ENCODE measurements around the gene ZC3HAV1. TPM values are rescaled to one million over a fixed set of nuclear protein-coding genes. Genes with fewer than 3 reads are reported as not detected.

ZC3HAV1 gene
- total RNA-seq, result 10 to 100 TPM; 24.4 to 29.7 (median 27.6) TPM

DNA sequence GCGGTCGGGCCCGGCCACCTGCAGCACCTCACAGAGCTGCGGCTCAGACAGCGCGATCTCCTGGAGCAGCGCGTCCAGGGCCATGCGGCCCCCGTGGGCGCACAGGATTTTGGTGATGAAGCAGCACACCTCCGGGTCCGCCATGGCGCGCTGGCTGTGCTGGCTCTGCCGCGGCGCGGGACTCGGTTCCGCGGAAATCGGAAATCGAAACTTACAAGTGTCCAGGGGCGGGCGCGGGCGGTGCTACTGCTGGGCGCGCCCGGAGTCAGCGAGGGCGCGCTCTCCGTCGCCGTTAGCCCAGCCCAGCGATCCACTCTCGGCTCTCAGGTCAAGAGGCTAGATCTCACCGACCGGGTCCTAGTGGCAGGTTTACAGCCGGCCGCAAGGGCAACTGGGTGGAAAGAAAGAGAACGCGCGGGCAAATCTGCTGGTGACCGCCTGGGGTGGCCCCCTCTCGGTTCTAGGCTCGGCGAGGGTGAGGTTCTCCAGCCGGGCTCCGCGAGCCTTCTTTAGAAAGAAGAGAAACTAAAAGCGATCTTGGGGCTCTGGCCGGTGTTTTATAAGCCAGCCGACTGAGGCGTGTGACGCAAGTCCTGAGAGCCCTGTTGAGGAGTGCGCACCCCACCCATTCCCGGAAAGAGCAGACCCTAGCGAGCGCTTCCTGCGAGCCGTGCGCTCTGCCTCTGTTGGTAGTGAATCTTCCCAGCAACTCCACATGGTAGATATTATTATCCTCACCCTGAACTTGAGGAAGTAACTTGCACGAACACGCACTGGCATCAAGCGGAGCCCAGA is at the start of gene ZC3HAV1:
ZC3HAV1 (minus strand) TSS at position 533 of the 795 bp plus-strand sequence; CDS start at position 144, 389 bp downstream.
- TF ChIP-seq, protein P1, sequence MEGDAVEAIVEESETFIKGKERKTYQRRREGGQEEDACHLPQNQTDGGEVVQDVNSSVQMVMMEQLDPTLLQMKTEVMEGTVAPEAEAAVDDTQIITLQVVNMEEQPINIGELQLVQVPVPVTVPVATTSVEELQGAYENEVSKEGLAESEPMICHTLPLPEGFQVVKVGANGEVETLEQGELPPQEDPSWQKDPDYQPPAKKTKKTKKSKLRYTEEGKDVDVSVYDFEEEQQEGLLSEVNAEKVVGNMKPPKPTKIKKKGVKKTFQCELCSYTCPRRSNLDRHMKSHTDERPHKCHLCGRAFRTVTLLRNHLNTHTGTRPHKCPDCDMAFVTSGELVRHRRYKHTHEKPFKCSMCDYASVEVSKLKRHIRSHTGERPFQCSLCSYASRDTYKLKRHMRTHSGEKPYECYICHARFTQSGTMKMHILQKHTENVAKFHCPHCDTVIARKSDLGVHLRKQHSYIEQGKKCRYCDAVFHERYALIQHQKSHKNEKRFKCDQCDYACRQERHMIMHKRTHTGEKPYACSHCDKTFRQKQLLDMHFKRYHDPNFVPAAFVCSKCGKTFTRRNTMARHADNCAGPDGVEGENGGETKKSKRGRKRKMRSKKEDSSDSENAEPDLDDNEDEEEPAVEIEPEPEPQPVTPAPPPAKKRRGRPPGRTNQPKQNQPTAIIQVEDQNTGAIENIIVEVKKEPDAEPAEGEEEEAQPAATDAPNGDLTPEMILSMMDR (IDR thresholded peaks at IDR 0.05; ENCODE audit: low read depth), result no peak

DNA sequence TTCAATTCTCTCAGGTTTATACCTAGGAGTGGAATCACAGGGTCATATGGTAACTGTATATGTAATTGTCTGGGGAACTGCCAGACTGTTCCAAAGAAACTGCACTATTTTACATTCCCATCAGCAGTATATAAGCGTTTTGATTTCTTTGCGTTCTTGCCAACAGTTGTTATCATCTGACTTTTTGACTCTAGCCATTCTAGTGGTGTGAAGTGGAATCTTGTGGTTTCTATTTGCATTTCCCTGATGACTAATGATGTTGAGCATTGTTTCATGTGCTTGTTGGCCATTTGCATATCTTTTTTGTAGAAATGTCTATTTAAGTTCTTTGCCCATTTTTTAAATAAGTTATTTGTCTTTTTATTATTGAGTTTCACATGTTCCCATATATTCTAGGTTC is 44.3 kb upstream of the ZC3HAV1 start:
- TF ChIP-seq, protein P1 (IDR thresholded peaks at IDR 0.05; ENCODE audit: low read depth), result no peak

DNA sequence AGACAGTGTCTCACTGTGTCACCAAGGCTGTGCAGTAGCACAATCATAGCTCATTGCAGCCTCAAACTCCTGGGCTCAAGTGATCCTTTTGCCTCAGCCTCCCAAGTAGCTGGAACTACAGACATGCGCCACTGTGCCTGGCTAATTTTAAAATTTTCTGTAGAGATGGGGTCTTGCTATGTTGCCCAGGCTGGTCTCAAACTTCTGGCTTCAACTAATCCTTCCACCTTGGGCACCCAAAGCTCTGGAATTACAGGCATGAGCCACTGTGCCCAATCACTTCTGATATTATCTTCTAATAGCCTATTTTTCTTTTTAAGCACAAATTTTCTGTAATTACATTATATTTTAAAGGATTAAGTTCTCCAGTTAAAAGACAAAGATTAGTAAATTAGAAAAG is 42.6 kb upstream of the ZC3HAV1 start:
- TF ChIP-seq, protein P1 (IDR thresholded peaks at IDR 0.05; ENCODE audit: low read depth), result no peak

DNA sequence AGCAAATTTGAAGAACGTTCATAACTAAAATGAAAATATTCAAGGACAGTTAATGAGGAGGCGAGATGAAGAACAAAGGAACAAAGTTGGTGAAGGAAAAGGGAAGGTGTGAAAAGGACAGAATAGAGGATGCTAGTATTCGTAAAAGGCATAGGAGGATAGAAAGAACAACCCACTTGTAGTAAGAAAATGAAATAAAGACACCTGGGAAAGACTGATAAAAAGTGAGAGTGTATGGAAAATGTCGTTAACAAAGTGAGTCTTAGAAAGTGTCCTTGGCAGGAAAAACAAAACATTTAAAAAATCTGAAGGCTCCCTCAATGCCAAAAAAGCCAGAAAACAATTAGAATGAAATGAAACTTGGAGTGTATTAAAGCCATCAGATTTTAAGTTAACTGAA is 29.6 kb upstream of the ZC3HAV1 start:
- TF ChIP-seq, protein P1 (IDR thresholded peaks at IDR 0.05; ENCODE audit: low read depth), result no peak

DNA sequence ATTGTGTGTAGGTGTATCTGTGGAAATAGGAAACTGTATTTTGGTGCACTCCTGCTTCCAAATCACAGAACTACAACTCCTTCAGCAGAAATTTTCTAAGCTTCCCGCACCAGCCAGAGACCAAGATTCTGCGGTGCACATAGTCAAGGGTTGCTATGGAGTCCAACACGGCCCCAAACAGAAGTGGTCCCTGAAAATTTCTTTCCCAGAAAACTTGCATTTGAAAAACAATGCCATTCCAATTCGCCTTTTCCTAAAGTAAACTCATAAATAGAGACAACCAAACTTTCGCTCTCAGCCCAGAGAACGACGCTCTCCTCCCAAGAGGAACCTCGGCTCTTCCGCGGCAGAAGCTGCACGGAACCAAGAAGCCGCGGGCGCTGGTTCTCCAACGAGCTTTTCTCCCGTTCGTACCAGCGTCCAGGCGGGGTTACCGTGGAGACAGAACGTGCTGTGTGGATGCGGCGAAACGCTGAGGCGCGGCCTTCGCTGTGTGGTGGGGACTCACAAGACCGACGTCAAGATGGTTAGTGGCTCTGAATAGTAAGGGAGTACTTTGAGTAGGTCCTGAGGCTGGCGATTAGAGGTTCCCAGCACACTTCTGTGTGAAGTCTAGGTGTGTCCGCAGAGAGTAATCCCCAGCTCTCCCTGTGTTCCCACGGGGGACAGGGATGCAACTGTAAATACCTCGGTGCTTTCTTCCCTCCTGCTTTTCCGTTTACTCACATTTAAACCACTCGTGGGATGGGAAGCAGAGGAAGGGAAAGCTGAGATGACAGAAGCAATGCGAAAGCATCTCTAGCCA is 24.0 kb upstream of the ZC3HAV1 start:
- TF ChIP-seq, protein P1 (IDR thresholded peaks at IDR 0.05; ENCODE audit: low read depth), result no peak

DNA sequence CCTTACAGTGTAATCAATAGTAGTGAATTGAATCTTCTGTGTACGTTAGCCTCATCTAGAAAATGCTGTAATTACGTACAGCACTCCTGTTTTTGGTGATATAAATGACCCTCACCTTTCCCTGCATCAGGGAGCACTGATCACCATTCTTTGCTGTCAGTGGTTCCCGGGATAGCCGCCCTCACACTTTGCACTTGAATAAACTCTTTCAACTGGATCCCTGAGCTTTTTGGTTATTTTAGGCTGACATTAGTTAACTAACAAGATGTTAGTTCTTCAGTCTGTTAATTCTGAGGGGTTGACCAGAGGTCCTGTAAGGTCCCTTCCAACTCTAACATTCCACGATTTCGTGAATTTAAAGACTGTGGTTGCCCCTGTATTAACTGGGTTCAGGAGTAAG is 23.4 kb upstream of the ZC3HAV1 start:
- TF ChIP-seq, protein P1 (IDR thresholded peaks at IDR 0.05; ENCODE audit: low read depth), result no peak

DNA sequence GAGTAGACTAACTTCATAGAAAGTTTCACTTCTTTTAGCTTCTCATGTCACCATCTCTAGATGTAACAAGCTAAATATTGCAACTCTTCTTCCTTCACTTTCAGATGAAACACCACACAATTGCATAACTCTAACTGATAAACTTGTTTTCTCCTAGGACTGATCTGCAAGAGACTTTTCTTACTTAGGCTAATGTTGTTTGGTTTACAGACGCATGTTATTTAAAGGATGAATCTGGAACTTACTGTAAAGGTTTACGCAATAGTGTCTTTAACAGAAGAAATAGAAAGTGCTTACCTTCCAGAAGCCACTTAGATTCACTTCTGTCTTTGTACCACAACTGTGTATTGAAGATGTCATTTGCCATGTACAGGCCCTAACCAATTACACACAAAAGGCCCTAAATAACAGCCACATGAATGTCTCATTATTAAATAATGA is 22.1 kb upstream of the ZC3HAV1 start:
- TF ChIP-seq, protein P1 (IDR thresholded peaks at IDR 0.05; ENCODE audit: low read depth), result no peak
